Skeletal muscle cell (primary cell): ENCODE data around the gene FNDC3A.

Experiments used
- DNase-seq: peaks from one replicate; pipeline ENCODE4 v3.0.0-alpha.2; 2010; ENCODE audit warnings: low read depth
- H3K4me3 ChIP-seq: 2 replicates; pipeline ENCODE4 v1.5.1; 2011; ENCODE audit warnings: low read depth, mild to moderate bottlenecking, control low read depth, low read length, moderate library complexity

Gene FNDC3A

DNA sequence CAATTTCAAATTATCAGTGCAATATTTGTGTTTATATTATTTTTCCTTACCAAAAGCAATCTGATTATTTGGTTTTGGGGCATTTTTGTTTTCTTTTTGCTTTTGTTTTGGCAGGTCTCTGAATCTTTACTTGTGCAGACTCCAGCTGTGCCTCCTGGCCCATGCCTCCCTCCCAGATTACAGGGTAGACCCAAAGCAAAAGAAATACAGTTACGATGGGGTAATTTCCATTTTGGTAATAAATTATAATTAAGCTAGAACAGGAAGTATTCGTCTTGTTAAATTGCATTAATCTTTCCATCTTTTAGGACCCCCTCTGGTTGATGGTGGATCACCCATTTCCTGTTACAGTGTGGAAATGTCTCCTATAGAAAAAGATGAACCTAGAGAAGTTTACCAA, 215.2 kb downstream of the FNDC3A start:
- no peak overlapping the region for H3K4me3 ChIP-seq
- DNase-seq, result no peak

DNA sequence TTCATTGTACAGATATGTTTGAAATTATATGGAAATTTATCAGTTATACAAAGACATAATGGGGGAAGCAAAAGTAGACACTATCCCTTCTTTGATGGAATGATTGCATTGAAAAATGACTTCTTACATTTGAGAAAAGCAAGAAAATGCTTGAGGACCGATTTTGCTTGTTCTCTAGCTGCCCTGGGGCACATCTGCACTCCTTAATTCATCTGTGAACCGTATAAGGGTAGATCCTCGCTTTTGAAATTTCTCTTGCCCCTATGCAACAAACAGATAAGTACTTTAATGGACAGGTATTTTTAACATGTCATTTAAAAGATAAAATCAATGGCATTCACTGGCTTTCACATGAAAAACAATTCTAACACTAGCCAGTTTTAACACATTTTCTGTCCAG, 230.9 kb downstream of the FNDC3A start:
- DNase-seq, result no peak
- H3K4me3 ChIP-seq, result no peak overlapping the region

DNA sequence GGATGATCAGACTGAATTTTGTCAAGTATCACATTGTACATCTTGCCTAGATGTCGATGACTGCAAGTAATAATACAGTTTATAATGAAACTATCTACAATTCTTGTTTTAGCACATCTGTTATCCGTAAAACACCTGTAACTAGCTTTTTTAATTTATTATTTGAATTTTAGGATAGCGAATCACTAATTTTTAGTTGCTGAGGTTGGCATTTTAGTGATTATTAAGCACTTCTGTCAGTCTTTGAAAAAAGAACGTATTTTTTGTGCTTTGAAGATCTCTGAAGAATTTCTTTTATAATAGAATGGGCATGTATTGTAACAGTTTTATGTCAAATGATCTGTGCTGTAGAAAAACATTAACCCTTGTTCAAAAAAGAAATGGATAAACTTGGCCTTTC, 232.9 kb downstream of the FNDC3A start:
- no peak overlapping the region for H3K4me3 ChIP-seq

DNA sequence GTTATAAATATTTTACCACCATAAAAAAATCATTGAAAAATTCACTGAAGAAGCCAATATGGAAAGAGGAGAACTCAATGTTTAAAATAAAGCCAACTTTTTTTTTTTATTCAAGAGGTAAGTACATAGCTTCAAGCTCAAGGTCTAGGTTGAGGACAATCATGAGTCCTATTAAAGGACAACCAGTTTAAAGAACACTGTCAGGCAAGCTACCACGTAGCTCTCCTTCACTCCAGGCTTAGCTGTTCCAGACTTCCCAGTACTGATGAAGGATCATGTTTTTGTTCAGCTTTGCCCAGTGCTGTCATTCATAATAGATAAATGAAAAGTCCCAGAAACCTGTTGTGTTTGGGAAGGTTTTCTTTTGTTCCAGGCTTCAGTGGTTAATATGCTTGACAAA, 234.4 kb downstream of the FNDC3A start:
- DNase-seq, result no peak

More for the DNA sequence above, 232.9 kb downstream of the FNDC3A start:
- no peak for DNase-seq

DNA sequence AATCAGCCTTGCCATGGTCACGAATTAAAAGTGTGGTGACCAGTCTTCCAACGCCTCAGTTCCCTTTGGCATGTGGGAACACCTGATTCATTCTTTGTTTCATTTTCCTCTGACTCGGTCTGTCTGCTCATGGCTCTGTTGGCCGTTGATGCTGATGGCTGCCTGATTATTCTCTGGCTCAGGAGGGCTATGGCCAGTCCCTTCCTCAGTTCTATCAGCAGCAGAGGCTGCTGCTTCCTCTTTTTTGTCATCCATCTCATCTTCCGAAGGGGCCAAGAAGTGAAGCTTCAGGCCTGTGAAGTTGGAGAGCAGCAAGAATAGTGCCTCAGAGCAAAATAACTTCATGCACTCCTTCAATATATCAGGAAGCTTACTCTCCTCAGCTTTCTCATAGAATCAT, 235.0 kb downstream of the FNDC3A start:
- no peak for DNase-seq
- no peak overlapping the region for H3K4me3 ChIP-seq

More for the DNA sequence above, 234.4 kb downstream of the FNDC3A start:
- H3K4me3 ChIP-seq, result no peak overlapping the region

DNA sequence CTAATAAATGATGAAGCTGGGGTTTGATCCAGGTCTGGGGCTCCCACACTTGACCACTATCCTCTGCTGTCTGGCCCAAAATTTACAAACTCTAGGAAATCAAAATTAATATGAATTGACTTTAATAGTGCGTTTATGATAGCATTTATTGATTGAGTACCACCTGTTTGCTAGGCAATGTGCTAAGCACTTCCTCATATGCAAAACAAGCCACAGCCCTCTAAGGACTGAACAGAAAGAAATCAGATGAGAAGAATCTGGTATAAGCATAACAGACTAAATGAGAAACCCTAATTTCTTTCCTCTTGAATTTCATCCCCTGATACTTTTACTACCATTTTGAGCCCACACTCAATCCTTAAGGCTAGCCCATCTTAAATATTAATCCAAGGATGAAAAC, 237.8 kb downstream of the FNDC3A start:
- no peak overlapping the region for H3K4me3 ChIP-seq
- no peak for DNase-seq

DNA sequence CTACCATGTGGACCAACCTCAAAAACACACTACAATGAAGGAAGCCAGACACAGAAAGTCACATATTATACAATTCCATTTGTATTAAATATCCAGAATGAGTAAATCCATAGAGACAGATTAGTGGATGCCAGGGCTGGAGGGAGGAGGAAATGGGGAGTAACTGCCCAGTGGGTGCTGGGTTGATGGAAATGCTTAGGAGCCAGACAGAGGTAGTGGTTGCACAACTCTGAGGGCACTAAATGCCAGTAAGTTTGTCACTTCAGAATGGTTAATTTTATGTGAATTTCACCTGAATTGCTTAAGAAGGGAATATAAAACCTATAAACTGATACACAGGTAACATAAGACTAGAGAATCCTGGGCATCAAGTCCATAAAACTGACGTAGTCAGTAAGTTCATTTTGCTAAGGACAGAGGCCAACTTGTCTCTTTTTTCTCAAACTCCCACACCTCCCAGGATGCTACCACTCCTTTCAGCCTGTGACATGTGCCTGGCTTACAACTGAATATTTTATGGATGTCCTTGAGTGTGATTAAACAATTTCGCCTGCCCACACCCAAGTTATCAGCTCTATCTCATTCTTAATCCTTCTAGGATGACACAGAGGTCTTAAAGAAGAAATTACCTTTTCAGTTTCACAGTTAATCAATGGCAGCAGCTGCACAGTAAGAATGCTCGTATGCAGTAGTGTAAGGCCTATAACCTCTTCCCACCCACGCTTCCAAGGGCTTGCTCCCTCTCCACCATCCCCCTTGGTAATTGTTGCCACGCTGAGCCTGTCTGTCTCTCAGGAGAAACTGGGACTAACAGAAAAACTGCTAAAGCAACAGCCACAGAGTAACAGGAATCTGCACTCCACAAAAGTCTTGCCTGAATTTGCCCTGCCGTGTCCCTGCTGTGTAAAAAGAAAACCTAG, 238.5 kb downstream of the FNDC3A start:
- no peak for DNase-seq
- no peak overlapping the region for H3K4me3 ChIP-seq

DNA sequence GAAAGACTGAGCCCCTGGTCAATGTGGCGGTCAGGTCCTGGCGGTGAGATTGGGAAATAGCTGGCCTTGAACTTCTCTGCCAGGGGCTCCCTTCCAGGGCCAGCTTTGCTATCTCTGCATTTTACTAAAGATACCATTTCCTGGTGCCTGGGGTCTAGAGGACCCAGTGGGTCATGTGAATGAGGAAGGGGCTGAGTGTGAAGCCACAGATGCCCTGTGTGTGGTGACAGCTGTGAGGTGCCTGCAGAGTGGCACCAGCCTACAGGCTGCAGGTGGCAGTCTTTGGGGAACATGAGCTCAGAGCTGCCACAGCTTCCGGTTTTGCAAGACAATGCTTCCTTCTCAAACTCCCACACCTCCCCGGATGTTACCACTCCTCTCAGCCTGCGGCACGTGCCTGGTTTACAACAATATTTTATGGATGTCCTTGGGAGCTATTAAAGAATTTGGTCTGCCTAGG, 239.2 kb downstream of the FNDC3A start:
- DNase-seq, result no peak
- H3K4me3 ChIP-seq, result no peak overlapping the region

DNA sequence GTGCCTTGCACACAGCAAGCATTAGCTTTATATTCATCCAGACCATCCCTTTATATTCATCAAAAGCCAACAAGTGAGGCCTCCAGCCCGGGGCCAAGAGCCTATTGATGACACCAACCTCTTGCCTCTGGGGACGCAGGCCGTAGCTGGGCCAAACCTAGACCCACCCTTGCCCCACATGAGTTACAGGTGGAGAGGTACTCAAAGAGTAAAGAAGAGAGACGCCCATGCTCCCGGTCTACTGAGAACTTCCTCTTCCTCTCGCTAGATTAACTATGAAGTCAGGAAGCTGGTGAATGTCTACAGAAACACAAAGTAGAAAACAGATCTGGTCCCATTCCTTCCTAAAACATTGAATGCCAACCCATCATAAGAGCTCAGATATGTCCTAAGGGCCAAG, 240.6 kb downstream of the FNDC3A start:
- no peak overlapping the region for H3K4me3 ChIP-seq
- DNase-seq, result no peak

DNA sequence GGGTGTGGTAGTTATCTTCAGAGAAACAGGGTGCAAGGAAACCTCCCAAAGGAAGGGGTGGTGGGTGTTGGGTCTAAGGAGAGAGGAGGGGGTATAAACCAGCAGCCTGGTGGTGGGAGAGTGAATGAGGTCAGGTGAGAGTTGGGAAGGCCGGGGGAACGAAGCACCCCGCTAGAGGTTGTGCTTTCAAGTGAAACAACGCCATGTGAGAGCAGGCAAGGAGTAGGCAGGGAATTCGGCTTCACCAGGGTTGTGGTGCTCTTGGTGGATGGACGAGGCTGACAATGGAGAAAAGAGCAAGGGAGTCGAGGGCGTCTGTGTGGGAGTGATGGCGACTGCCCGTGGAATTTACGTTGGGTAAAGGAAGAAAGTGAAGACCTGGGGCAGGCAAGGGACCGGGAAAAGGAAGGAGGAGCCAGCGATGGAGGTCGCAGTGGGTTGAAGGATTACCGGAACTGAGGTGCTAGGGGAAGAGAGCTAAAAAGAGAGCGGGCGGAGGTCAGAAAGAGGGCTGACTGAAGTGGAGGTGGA, 242.3 kb downstream of the FNDC3A start:
- DNase-seq, result no peak

DNA sequence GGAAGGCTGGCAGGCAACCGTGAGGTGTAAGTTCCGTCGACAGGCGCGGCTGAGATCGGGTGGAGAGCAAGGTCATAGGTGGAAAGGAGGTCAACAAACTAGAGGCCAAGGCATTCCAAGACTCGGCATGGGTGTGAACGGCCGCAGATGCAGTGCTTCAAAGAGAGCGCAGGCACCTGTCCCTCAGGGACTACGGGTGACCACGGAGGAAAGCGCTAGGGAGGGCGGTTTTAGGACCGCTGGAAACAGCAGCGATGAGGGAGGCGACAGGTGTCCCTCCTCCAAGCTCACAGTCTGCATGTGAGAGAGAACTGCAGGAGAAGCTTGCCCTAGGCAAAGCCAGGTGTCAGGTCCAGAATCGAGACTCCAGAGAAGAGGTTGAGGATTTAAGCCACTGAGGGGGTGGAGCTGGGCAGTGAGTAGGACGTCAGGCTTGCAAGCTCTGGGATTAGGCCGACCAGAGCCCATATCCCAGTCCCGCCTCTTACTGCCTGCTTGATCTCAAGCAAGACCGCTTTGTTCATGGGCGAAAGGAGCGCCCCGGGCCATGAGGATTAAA, 242.9 kb downstream of the FNDC3A start:
- DNase-seq, result no peak
- no peak overlapping the region for H3K4me3 ChIP-seq

More for the DNA sequence above, 242.3 kb downstream of the FNDC3A start:
- no peak overlapping the region for H3K4me3 ChIP-seq

DNA sequence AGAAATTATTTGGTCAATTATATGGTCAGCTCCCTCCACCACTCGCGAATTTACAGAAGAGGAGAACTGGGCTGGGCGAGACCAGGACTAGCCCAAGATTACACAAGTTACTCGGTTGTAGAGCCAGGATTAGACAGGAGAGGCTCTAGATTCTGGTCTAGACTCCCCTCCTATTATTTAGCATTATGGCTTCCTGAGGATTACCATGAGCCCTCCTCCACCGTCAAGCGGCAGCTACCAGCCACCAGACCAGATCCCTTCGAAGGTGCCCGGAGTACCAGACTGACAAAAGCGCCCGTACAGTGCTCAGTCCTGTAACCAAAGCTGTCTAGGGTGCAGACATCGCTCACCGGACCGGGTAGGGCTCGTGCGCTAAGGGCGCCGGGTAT, 243.9 kb downstream of the FNDC3A start:
- DNase-seq, result no peak
- peak overlapping the region; percentile 23 for H3K4me3 ChIP-seq

DNA sequence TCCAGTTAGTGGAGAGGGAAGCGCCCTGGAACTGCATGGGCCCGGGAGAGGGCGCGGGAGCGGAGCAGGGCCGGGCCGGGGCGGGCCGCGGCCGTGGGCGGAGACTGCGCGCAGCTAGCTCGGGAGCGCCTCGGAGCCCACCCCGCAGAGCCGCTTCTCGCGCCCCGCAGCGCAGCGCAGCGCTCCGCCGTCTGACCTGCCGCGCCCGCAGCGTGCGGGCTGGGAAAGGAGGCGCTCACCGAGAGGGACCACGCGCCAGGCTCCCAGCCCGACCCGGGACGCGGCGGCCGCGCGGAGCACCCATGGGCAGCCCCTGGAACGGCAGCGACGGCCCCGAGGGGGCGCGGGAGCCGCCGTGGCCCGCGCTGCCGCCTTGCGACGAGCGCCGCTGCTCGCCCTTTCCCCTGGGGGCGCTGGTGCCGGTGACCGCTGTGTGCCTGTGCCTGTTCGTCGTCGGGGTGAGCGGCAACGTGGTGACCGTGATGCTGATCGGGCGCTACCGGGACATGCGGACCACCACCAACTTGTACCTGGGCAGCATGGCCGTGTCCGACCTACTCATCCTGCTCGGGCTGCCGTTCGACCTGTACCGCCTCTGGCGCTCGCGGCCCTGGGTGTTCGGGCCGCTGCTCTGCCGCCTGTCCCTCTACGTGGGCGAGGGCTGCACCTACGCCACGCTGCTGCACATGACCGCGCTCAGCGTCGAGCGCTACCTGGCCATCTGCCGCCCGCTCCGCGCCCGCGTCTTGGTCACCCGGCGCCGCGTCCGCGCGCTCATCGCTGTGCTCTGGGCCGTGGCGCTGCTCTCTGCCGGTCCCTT, 244.5 kb downstream of the FNDC3A start, which contains the start of gene MLNR:
TSS of gene MLNR (plus strand) at position 303 of the 820 bp plus-strand sequence. CDS start at position 303, 0 bp downstream.
- DNase-seq, result no peak
- peak within 1 kb of the TSS; percentile 27 for H3K4me3 ChIP-seq

DNA sequence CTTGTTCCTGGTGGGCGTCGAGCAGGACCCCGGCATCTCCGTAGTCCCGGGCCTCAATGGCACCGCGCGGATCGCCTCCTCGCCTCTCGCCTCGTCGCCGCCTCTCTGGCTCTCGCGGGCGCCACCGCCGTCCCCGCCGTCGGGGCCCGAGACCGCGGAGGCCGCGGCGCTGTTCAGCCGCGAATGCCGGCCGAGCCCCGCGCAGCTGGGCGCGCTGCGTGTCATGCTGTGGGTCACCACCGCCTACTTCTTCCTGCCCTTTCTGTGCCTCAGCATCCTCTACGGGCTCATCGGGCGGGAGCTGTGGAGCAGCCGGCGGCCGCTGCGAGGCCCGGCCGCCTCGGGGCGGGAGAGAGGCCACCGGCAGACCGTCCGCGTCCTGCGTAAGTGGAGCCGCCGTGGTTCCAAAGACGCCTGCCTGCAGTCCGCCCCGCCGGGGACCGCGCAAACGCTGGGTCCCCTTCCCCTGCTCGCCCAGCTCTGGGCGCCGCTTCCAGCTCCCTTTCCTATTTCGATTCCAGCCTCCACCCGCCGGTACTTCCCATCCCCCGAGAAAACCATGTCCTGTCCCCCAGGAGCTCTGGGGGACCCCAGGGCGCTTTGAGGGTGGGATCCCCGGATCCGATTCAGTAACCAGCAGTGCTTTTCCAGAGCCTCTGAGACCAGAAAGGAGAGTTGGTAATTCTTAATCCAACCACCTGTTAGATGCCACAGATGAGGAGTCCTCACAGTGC, 245.3 kb downstream of the FNDC3A start:
- DNase-seq, result no peak
- H3K4me3 ChIP-seq, result peak overlapping the region; percentile 27

DNA sequence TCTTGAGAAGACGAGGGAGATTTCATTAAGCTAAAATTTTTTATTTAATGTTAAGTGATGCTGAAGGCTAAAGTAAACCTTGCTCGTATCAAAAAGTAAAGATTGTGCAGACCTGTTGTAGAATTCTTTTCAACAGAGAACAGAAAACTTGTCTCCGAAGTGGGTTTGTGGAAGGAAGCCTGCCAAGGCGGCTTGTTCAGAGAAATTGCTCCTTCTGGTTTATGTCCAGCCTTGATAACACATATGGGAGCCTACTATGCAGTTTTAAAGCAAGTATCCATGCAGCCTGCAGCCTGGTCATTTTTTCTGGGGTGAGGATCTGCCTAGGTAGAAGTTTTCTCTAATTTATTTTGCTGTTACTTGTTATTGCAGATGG, 245.9 kb downstream of the FNDC3A start:
- H3K4me3 ChIP-seq, result no peak overlapping the region
- no peak for DNase-seq

DNA sequence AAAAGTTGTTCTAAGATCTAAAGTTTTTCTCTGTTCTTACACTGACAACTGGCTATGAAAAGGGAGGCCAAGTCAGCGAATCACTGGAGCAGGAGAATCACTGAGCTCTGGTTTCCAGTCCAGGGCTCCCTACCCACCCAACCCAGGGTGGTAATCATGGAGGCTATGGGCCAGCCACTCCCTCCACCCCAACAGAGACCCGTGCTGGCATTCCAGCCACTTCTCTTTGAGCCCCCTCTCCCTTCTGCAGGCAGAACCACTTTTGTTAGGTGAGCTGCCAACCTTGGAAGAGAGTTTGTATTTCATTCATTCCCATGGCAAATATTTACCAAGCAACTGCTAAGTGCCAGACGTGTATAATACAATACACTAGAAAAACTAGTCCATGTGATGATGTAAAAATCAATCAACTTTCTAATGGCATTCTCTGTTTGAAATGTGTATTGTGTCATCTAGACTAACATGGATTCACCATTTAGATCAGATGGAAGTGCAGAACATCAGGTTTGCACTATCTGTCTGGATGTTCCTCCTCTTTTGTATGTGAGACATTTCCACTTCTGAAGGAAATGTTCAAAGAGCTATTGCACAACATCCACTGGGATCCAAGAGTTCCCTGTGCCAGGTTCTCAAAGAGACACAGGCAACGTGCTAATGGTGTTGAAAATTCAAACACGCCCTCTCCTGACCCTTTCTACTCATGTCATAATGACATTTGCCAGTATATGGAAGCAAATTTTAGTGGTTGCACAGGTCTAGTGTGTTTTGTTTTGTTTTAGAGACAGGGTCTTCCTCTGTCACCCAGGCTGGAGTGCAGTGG, 249.7 kb downstream of the FNDC3A start:
- no peak for DNase-seq
- no peak overlapping the region for H3K4me3 ChIP-seq

DNA sequence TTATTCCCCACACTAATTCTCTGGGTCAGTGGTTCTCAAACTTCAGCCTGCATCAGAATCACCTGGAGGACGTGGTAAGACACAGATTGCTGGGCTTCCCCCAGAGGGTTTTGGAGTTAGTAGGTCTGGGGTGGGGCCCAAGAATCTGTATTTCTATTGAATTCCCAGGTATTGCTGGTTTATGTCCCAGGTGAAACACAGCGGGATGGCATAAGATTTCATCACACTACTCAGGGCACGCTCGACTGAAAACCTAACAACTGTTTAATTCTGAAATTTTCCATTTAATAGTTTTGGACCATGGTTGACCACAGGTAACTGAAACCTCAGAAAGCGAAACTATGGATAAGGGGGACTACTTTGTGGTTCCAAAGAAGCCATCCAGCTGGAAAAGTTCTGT, 250.9 kb downstream of the FNDC3A start:
- H3K4me3 ChIP-seq, result no peak overlapping the region
- DNase-seq, result no peak

DNA sequence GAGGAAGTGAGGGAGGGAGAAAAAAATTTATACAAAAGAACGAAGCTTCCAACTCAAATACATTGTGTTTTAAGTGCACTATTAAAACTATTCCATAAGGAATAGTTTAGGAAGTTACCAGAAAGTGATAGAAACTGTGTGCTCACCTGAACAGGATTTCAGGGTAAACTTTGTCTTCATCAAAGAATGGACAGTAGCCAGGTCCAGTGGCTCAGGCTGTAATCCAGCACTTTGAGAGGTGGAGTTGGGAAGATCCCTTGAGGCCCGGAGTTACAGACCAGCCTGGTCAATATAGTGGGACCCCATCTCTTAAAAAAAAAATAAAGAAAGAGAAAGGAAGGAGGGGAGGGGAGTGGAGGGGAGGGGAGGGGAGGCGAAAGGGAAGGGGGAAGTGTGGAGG, 259.0 kb downstream of the FNDC3A start:
- H3K4me3 ChIP-seq, result no peak overlapping the region
- DNase-seq, result no peak
